SK-N-SH (cell line): ENCODE results near the gene CTDP1.

Source experiments
- TF ChIP-seq, protein P1 (sequence below): fragments of 200-600 bp; sonication (generic); IDR thresholded peaks from 2 replicates; pipeline ENCODE4 v1.6.1; 2017; ENCODE audit warnings: antibody characterized with exemption, mild to moderate bottlenecking, moderate library complexity
- TF ChIP-seq, protein P2 (sequence below): IDR thresholded peaks from 2 replicates; pipeline ENCODE4; 2012

DNA sequence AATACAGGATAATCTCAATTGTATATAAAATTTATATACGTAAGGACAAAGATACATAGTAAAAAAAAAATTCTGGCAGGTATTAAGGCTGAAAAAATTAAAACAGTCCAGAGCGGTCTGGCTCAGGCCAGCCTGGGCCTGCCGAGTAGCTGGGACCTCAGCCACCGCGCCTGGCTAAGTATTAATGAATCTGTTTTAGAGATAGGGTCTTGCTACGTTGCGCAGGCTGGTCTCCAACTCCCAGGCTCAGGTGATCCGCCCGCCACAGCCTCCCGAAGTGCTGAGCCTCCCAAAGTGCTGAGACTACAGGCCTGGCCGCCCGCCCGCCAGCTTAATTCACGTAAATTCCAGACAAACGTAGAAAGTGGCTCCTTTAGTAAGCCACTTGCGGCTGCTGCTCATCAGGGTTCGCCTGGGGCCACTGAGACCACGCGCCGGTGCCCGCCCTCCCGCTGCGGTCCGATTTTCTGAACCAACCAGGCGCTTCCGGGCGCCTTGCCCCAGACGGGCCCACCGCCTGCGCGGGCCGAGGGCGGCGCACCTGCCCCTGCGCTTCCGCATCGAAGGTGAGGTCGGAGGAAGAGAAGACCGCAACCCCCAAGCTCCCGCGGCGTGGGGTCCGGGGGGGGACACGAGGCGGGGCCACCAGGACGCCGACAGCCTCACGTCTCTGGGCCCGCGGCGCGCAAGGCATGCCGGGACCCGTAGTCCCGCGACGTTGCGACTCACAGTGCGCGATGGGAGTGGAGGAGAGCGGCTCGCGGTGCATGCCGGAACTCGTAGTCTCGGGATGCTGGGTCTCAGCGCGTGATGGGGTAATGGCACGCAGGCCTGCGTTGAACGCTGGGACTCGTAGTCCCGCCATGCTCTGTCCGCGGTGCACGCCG is 695 bp upstream of the CTDP1 start:
- TF ChIP-seq, protein P1, sequence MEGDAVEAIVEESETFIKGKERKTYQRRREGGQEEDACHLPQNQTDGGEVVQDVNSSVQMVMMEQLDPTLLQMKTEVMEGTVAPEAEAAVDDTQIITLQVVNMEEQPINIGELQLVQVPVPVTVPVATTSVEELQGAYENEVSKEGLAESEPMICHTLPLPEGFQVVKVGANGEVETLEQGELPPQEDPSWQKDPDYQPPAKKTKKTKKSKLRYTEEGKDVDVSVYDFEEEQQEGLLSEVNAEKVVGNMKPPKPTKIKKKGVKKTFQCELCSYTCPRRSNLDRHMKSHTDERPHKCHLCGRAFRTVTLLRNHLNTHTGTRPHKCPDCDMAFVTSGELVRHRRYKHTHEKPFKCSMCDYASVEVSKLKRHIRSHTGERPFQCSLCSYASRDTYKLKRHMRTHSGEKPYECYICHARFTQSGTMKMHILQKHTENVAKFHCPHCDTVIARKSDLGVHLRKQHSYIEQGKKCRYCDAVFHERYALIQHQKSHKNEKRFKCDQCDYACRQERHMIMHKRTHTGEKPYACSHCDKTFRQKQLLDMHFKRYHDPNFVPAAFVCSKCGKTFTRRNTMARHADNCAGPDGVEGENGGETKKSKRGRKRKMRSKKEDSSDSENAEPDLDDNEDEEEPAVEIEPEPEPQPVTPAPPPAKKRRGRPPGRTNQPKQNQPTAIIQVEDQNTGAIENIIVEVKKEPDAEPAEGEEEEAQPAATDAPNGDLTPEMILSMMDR = no peak
- TF ChIP-seq, protein P2, sequence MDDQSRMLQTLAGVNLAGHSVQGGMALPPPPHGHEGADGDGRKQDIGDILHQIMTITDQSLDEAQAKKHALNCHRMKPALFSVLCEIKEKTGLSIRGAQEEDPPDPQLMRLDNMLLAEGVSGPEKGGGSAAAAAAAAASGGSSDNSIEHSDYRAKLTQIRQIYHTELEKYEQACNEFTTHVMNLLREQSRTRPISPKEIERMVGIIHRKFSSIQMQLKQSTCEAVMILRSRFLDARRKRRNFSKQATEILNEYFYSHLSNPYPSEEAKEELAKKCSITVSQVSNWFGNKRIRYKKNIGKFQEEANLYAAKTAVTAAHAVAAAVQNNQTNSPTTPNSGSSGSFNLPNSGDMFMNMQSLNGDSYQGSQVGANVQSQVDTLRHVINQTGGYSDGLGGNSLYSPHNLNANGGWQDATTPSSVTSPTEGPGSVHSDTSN = no peak
